WERI-Rb-1 (cell line): ENCODE results near the gene TTC7B.

Source experiments
- DNase-seq: peaks from one replicate; pipeline ENCODE4 v3.0.0-alpha.2; 2020
- H3K27ac ChIP-seq: fragments of 250-450 bp; sonication (Bioruptor Pico); 2 replicates; pipeline ENCODE4 v1.5.1; 2020; ENCODE audit warnings: mild to moderate bottlenecking, moderate library complexity
- H3K27me3 ChIP-seq: fragments of 250-450 bp; sonication (Bioruptor Pico); 2 replicates; pipeline ENCODE4 v1.5.1; 2021; ENCODE audit warnings: mild to moderate bottlenecking, low read depth, moderate library complexity; ENCODE audit not compliant: insufficient read depth, severe bottlenecking
- H3K36me3 ChIP-seq: fragments of 250-450 bp; sonication (Bioruptor Pico); 2 replicates; pipeline ENCODE4 v1.5.1; 2020; ENCODE audit warnings: mild to moderate bottlenecking, moderate library complexity
- H3K4me3 ChIP-seq: 2 replicates; pipeline ENCODE4 v1.5.1; 2011; ENCODE audit warnings: low read depth, mild to moderate bottlenecking, control low read depth, low read length
- H3K9me3 ChIP-seq: fragments of 250-450 bp; sonication (Bioruptor Pico); 2 replicates; pipeline ENCODE4 v1.5.1; 2021; ENCODE audit warnings: mild to moderate bottlenecking, moderate library complexity; ENCODE audit not compliant: severe bottlenecking
- CTCF ChIP-seq: IDR thresholded peaks from 2 replicates; pipeline ENCODE4 v1.5.1; 2011; ENCODE audit warnings: low read depth, mild to moderate bottlenecking, control low read depth, inconsistent platforms, low read length

Gene TTC7B

GRCh38 chr14:90614696-90615516 lies 201.3 kb downstream of the TTC7B start:
- no peak for TF ChIP-seq CTCF
- no peak overlapping the region for H3K4me3 ChIP-seq
- no peaks in the 10 kb centered on the region for H3K9me3 ChIP-seq
- H3K36me3 ChIP-seq, result peaks cover 77% of the 10 kb centered on the region
- H3K27ac ChIP-seq, result no peak overlapping the region
- no peaks in the 10 kb centered on the region for H3K27me3 ChIP-seq
- DNase-seq, result no peak

GRCh38 chr14:90613997-90614396 lies 202.2 kb downstream of the TTC7B start:
- H3K27ac ChIP-seq, result no peak overlapping the region
- H3K4me3 ChIP-seq, result no peak overlapping the region
- no peaks in the 10 kb centered on the region for H3K27me3 ChIP-seq
- no peaks in the 10 kb centered on the region for H3K9me3 ChIP-seq
- H3K36me3 ChIP-seq, result peaks cover 76% of the 10 kb centered on the region
- DNase-seq, result no peak
- TF ChIP-seq CTCF, result no peak

- H3K4me3 ChIP-seq, result no peak overlapping the region
These were observed 202.8 kb downstream of the TTC7B start for GRCh38 chr14:90613453-90613852.

GRCh38 chr14:90612801-90613200 lies 203.4 kb downstream of the TTC7B start:
- no peak overlapping the region for H3K4me3 ChIP-seq
- no peaks in the 10 kb centered on the region for H3K27me3 ChIP-seq
- no peak for TF ChIP-seq CTCF
- DNase-seq, result no peak
- peaks cover 69% of the 10 kb centered on the region for H3K36me3 ChIP-seq
- no peaks in the 10 kb centered on the region for H3K9me3 ChIP-seq
- no peak overlapping the region for H3K27ac ChIP-seq

More at GRCh38 chr14:90613453-90613852, 202.8 kb downstream of the TTC7B start:
- H3K27me3 ChIP-seq, result no peaks in the 10 kb centered on the region
- TF ChIP-seq CTCF, result no peak
- no peaks in the 10 kb centered on the region for H3K9me3 ChIP-seq
- peaks cover 75% of the 10 kb centered on the region for H3K36me3 ChIP-seq
- no peak overlapping the region for H3K27ac ChIP-seq
- no peak for DNase-seq

- H3K27me3 ChIP-seq, result no peaks in the 10 kb centered on the region
- no peak for TF ChIP-seq CTCF
- H3K27ac ChIP-seq, result no peak overlapping the region
- no peak for DNase-seq
- H3K4me3 ChIP-seq, result no peak overlapping the region
- peaks cover 64% of the 10 kb centered on the region for H3K36me3 ChIP-seq
- H3K9me3 ChIP-seq, result no peaks in the 10 kb centered on the region
These were observed 204.3 kb downstream of the TTC7B start for GRCh38 chr14:90611936-90612335.

GRCh38 chr14:90611501-90611900 lies 204.7 kb downstream of the TTC7B start:
- no peak for TF ChIP-seq CTCF
- Histone ChIP-seq H3K27me3 (no peaks in the 10 kb centered on the region), H3K4me3 (no peak overlapping the region), H3K9me3 (no peaks in the 10 kb centered on the region), H3K27ac (no peak overlapping the region), H3K36me3 (peaks cover 64% of the 10 kb centered on the region)
- no peak for DNase-seq
